Upper lobe of left lung (tissue), 4 donors: ENCODE data around the gene FRMPD1.

Source experiments
- EP300 ChIP-seq, 4 donors: sonication (generic); formaldehyde crosslinking; IDR thresholded peaks; one replicate each; pipeline ENCODE4 v1.5.1; 2017; ENCODE audit warnings: antibody characterized with exemption in 4 of 4, control low read depth in 2 of 4
- POLR2A ChIP-seq, 4 donors: fragments of 450-650 bp; IDR thresholded peaks; one replicate each; pipeline ENCODE4 v1.5.1; 2016 to 2017; ENCODE audit warnings: antibody characterized with exemption in 4 of 4, mild to moderate bottlenecking in 2 of 4
- POLR2AphosphoS5 ChIP-seq, 2 donors: sonication (generic); formaldehyde crosslinking; IDR thresholded peaks; one replicate each; pipeline ENCODE4 v1.5.1; 2017; ENCODE audit warnings: antibody characterized with exemption in 2 of 2
- TF ChIP-seq, protein P1 (sequence below), 6 experiments: fragments of 450-650 bp in 4 of 6; fragments of 200-600 bp in 2 of 6; sonication (generic) in 2 of 6; IDR thresholded peaks; one replicate each; pipeline ENCODE4 v1.5.1; 2016 to 2019; ENCODE audit warnings: antibody characterized with exemption in 6 of 6

DNA sequence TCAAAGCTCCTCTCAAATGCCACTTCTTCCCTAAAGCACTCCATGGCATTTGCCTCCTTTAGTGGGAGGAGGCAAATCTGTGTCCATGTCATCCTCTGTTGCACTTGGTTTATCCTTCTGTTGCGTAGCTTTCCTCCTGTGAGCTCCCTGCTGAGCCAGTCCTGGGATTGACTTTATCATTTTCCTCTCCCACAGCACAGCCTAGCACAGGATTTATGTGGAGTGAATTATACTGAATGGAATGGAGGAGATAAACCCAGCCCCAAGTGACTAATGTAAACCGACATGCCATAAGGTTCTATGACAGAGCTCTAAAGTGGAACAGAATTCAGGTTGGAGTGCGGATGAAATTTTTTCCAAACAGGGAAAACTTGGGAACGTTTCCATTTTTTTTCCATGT lies 31.9 kb upstream of the FRMPD1 start:
- TF ChIP-seq EP300 (IDR thresholded peaks at IDR 0.05) (no peak), POLR2A (IDR thresholded peaks at IDR 0.05) (no peak), POLR2AphosphoS5 (IDR thresholded peaks at IDR 0.05) (no peak)
- TF ChIP-seq, protein P1, sequence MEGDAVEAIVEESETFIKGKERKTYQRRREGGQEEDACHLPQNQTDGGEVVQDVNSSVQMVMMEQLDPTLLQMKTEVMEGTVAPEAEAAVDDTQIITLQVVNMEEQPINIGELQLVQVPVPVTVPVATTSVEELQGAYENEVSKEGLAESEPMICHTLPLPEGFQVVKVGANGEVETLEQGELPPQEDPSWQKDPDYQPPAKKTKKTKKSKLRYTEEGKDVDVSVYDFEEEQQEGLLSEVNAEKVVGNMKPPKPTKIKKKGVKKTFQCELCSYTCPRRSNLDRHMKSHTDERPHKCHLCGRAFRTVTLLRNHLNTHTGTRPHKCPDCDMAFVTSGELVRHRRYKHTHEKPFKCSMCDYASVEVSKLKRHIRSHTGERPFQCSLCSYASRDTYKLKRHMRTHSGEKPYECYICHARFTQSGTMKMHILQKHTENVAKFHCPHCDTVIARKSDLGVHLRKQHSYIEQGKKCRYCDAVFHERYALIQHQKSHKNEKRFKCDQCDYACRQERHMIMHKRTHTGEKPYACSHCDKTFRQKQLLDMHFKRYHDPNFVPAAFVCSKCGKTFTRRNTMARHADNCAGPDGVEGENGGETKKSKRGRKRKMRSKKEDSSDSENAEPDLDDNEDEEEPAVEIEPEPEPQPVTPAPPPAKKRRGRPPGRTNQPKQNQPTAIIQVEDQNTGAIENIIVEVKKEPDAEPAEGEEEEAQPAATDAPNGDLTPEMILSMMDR (IDR thresholded peaks at IDR 0.05): no peak
